Endothelial cell of umbilical vein (primary cell): Measurements from ENCODE around the gene ADGRG1. TPM values are rescaled to one million over a fixed set of nuclear protein-coding genes. Genes with fewer than 3 reads are reported as not detected.

Source experiments
- BruUV-seq: library from RNA; stranded (reverse); fragments of 400-500 nt; replicated peaks from 2 replicates; lab custom pipeline; 2021; lab: Mats Ljungman, UMichigan
- CTCF ChIA-PET: fragments of 300-600, 350-600 bp; sonication (Branson Sonifier 250); formaldehyde crosslinking; loops from one replicate; lab custom pipeline; 2021; ENCODE audit warnings: antibody characterized with exemption, inconsistent platforms; lab: Charles Lee
- POLR2A ChIA-PET: fragments of 300-600, 350-600 bp; sonication (Branson Sonifier 250); formaldehyde crosslinking; loops from one replicate; lab custom pipeline; 2021; ENCODE audit warnings: antibody characterized with exemption, inconsistent platforms; lab: Charles Lee
- DNase-seq: peaks from one replicate; pipeline ENCODE4 v3.0.0-alpha.2; 2011; ENCODE audit warnings: low read depth, low spot score
- FAIRE-seq: peaks from 2 replicates; lab custom pipeline; 2011; peaks lifted over from hg19 to GRCh38; lab: Jason Lieb, UNC
- H2AFZ ChIP-seq: 2 replicates; pipeline ENCODE4 v1.6.0; 2012; ENCODE audit warnings: low read depth, low read length, control low read depth, inconsistent platforms
- H3K27ac ChIP-seq: 2 replicates; pipeline ENCODE4 v1.5.1; 2011; ENCODE audit warnings: low read depth, mild to moderate bottlenecking, control low read depth, low read length, moderate library complexity; ENCODE audit not compliant: insufficient read depth
- H3K27me3 ChIP-seq, 2 experiments: 2 replicates each; pipeline versions ENCODE4 v1.6.0 to v1.6.1; 2011; ENCODE audit warnings: low read length in 2 of 2, mixed read lengths in 1 of 2; ENCODE audit not compliant: control insufficient read depth in 2 of 2, insufficient read depth in 2 of 2
- H3K36me3 ChIP-seq, 2 experiments: 2 replicates in 1 of 2; 3 replicates in 1 of 2; pipeline ENCODE4 v1.5.1; 2011; ENCODE audit warnings: low read length in 2 of 2, mild to moderate bottlenecking in 1 of 2, moderate library complexity in 1 of 2; ENCODE audit not compliant: control insufficient read depth in 2 of 2, insufficient read depth in 2 of 2; ENCODE audit errors: extremely low read depth in 1 of 2
- H3K4me1 ChIP-seq: 3 replicates; pipeline ENCODE4 v1.5.1; 2011; ENCODE audit warnings: mild to moderate bottlenecking, low read length; ENCODE audit not compliant: control insufficient read depth, insufficient read depth; ENCODE audit errors: extremely low read depth
- H3K4me2 ChIP-seq: 2 replicates; pipeline ENCODE4 v1.6.1; 2011; ENCODE audit warnings: low read length, control low read depth, mixed read lengths; ENCODE audit not compliant: insufficient read depth
- H3K4me3 ChIP-seq, 3 experiments: fragments of 200-600 bp in 1 of 3; sonication (generic), shearing (Covaris generic) in 1 of 3; replicated peaks in 1 of 3; 2 replicates each; pipeline ENCODE4 v1.5.1; 2011 to 2016; ENCODE audit warnings: control low read depth in 3 of 3, low read length in 3 of 3, mild to moderate bottlenecking in 2 of 3, inconsistent platforms in 1 of 3, low read depth in 1 of 3, moderate library complexity in 1 of 3; ENCODE audit not compliant: insufficient read depth in 1 of 3
- H3K79me2 ChIP-seq: 2 replicates; pipeline ENCODE4 v1.6.0; 2012; ENCODE audit warnings: low read length, inconsistent platforms; ENCODE audit not compliant: control insufficient read depth, insufficient read depth
- H3K9ac ChIP-seq: replicated peaks from 2 replicates; pipeline ENCODE3; 2011; ENCODE audit warnings: low read length, control low read depth; ENCODE audit not compliant: insufficient read depth; ENCODE audit errors: extremely low read depth
- H3K9me1 ChIP-seq: replicated peaks from 3 replicates; pipeline ENCODE4 v1.6.0; 2011; ENCODE audit warnings: mild to moderate bottlenecking, low read length; ENCODE audit not compliant: control insufficient read depth, insufficient read depth; ENCODE audit errors: extremely low read depth
- H3K9me3 ChIP-seq: replicated peaks from 2 replicates; pipeline ENCODE4 v1.5.1; 2012; ENCODE audit warnings: low read length, inconsistent platforms; ENCODE audit not compliant: control insufficient read depth, insufficient read depth
- H4K20me1 ChIP-seq: replicated peaks from 2 replicates; pipeline ENCODE3; 2011; ENCODE audit warnings: mild to moderate bottlenecking, low read length; ENCODE audit not compliant: control insufficient read depth, insufficient read depth; ENCODE audit errors: extremely low read depth
- EZH2 ChIP-seq: IDR thresholded peaks from 2 replicates; pipeline ENCODE4 v1.6.1; 2012; ENCODE audit warnings: borderline replicate concordance, low read depth, mild to moderate bottlenecking, moderate library complexity, low read length, inconsistent platforms; ENCODE audit not compliant: severe bottlenecking
- FOS ChIP-seq: IDR thresholded peaks from 2 replicates; pipeline ENCODE4 v1.6.1; 2011; ENCODE audit warnings: mild to moderate bottlenecking, low read length, moderate library complexity, borderline replicate concordance; ENCODE audit not compliant: insufficient read depth
- GATA2 ChIP-seq: IDR thresholded peaks from 2 replicates; pipeline ENCODE4 v1.7.0; 2011; ENCODE audit warnings: low read depth, mild to moderate bottlenecking, moderate library complexity, mixed read lengths, low read length; ENCODE audit not compliant: insufficient read length, insufficient read depth
- POLR2A ChIP-seq: IDR thresholded peaks from 2 replicates; pipeline ENCODE4 v1.6.1; 2012; ENCODE audit warnings: low read depth, mild to moderate bottlenecking, control low read depth, low read length
- POLR2AphosphoS5 ChIP-seq: IDR thresholded peaks from 2 replicates; pipeline ENCODE4 v1.6.1; 2012; ENCODE audit warnings: low read depth, mild to moderate bottlenecking, control low read depth, low read length, moderate library complexity; ENCODE audit not compliant: insufficient read depth
- dilution Hi-C: fragments of 300-500 bp; cut with MboI; formaldehyde crosslinking; loops from one replicate; pipeline ENCODE4 v1.15.0; 2019; ENCODE audit warnings: low sequenced_read_pairs; ENCODE audit not compliant: extremely low pct_ligation_motif_present
- intact Hi-C: fragments of 100-400 bp; cut with micrococcal nuclease; formaldehyde crosslinking; loops from one replicate; pipeline ENCODE4 v1.10.0; 2022
- polyA plus RNA-seq, 4 experiments: library from polyadenylated mRNA; depleted of rRNA in 3 of 4; stranded (reverse) in 3 of 4; unstranded in 1 of 4; fragments of >200 nt; gene quantifications; 2 replicates each; pipeline versions ENCODE4 v1.2.1 to v1.2.3, GENCODE V29; 2011 to 2012; ENCODE audit warnings: missing spikeins in 1 of 4
- total RNA-seq: library from RNA; stranded (reverse); gene quantifications from 2 replicates; pipeline ENCODE4 v1.2.3, GENCODE V29; 2021
- TF ChIP-seq, protein P1 (sequence below): IDR thresholded peaks from 2 replicates; pipeline ENCODE4 v1.6.1; 2011; ENCODE audit not compliant: insufficient read depth, insufficient read length
- TF ChIP-seq, protein P2 (sequence below), 2 donors: IDR thresholded peaks; 1 replicate in 1 of 2; 2 replicates in 1 of 2; pipeline ENCODE4 v1.5.1; 2011; ENCODE audit warnings: low read length in 2 of 2, mild to moderate bottlenecking in 2 of 2, moderate library complexity in 2 of 2, control low read depth in 1 of 2, inconsistent platforms in 1 of 2, low read depth in 1 of 2; ENCODE audit not compliant: insufficient read depth in 1 of 2; ENCODE audit errors: extremely low read depth in 1 of 2

The ADGRG1 gene
- total and polyA plus RNA-seq, 2 donors (not counting 3 experiments of a cell fraction or from before 2014, with no cell fraction given) = 45.6 to 92.5 TPM

DNA sequence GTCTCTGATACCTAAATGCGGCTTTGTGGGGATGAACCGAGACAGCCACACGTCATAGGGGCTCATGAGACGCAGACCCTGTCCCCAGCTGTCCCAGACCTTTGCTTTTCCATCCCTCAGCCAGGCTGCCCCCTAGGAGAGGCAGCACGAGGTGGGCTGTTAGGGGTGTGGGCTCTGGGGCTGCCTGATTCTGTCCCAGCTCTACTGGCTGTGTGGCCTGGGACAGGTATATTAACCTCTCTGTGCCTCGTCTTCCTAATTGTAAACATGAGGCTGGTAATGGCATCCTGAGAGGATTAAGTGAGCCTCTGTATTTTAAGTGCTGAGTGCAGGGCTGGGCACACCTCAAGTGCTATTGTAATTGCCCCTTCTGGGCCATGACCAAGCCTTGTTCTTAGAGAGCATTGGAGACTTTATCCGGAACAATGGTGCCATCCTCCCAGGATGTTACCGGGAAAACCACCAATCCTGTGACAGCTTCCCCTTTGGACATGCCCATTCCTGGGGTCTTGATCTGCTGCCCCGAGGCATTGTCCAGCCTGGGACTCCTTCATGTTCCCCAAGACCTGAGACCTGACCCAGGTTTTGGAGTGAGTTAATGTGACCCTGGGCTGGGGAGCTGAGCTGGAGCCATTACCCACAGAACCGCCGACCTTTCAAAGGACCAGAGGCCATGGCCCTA is 5.1 kb downstream of the ADGRG1 start:
- peak overlapping the region; percentile 64 for H3K27ac ChIP-seq
- peak; percentile 21 for FAIRE-seq

More for the DNA sequence above, 5.1 kb downstream of the ADGRG1 start:
- no peaks in the 10 kb centered on the region for H4K20me1 ChIP-seq
- no peak for DNase-seq
- dilution Hi-C loops = no loop called here
- ChIA-PET POLR2A (no interaction called here), CTCF (interaction anchor here (1.1 to 3.1 kb wide), 5 partner anchors 10 to 42 kb away, joined by 4 to 17 read pairs (median 7); no protein-coding TSS in a partner anchor)
- no peaks in the 10 kb centered on the region for H3K27me3 ChIP-seq
- no peaks in the 10 kb centered on the region for H3K36me3 ChIP-seq
- H3K9me1 ChIP-seq = no peaks in the 10 kb centered on the region
- no peaks in the 10 kb centered on the region for H3K9me3 ChIP-seq
- H2AFZ ChIP-seq = no peak overlapping the region
- no peak overlapping the region for H3K4me3 ChIP-seq
- no peak for TF ChIP-seq POLR2A
- TF ChIP-seq POLR2AphosphoS5 = no peak
- TF ChIP-seq, protein P1, sequence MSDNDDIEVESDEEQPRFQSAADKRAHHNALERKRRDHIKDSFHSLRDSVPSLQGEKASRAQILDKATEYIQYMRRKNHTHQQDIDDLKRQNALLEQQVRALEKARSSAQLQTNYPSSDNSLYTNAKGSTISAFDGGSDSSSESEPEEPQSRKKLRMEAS = no peak
- no peak for TF ChIP-seq EZH2
- TF ChIP-seq FOS = no peak
- TF ChIP-seq, protein P2, sequence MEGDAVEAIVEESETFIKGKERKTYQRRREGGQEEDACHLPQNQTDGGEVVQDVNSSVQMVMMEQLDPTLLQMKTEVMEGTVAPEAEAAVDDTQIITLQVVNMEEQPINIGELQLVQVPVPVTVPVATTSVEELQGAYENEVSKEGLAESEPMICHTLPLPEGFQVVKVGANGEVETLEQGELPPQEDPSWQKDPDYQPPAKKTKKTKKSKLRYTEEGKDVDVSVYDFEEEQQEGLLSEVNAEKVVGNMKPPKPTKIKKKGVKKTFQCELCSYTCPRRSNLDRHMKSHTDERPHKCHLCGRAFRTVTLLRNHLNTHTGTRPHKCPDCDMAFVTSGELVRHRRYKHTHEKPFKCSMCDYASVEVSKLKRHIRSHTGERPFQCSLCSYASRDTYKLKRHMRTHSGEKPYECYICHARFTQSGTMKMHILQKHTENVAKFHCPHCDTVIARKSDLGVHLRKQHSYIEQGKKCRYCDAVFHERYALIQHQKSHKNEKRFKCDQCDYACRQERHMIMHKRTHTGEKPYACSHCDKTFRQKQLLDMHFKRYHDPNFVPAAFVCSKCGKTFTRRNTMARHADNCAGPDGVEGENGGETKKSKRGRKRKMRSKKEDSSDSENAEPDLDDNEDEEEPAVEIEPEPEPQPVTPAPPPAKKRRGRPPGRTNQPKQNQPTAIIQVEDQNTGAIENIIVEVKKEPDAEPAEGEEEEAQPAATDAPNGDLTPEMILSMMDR (IDR thresholded peaks at IDR 0.05; ENCODE audit: extremely low read depth in 1 of 2, insufficient read depth in 1 of 2, low read depth in 1 of 2, low read length in 2 of 2) = no peak
- TF ChIP-seq GATA2 = no peak
- intact Hi-C loops = no loop called here
- H3K79me2 ChIP-seq = peaks cover 96% of the 10 kb centered on the region
- no TSS peak for BruUV-seq
- H3K4me2 ChIP-seq = peak overlapping the region; percentile 13
- H3K9ac ChIP-seq = no peak overlapping the region
- H3K4me1 ChIP-seq = peaks cover 74% of the 10 kb centered on the region
